HepG2 (cell line): Measurements from ENCODE around the gene SH2D3A. TPM values are rescaled to one million over a fixed set of nuclear protein-coding genes. Genes with fewer than 3 reads are reported as not detected.

Experiments
- AKAP8 ChIP-seq: sonication (generic); formaldehyde crosslinking; IDR thresholded peaks from 2 replicates; pipeline ENCODE4 v1.5.1; 2020; ENCODE audit warnings: mild to moderate bottlenecking, missing genetic modification reagents
- BRCA1 ChIP-seq: sonication (generic); formaldehyde crosslinking; IDR thresholded peaks from 2 replicates; pipeline ENCODE4 v1.4.0; 2020; ENCODE audit warnings: missing genetic modification reagents
- CREB1 ChIP-seq, 2 experiments: fragments of 450-650 bp in 1 of 2; IDR thresholded peaks; 2 replicates each; pipeline ENCODE4 v1.6.1; 2016 to 2017; ENCODE audit warnings: control low read depth in 1 of 2, mild to moderate bottlenecking in 1 of 2, missing compliant biosample characterization in 1 of 2, missing genetic modification characterization in 1 of 2
- CREM ChIP-seq, 2 experiments: sonication (generic) in 1 of 2; formaldehyde crosslinking in 1 of 2; IDR thresholded peaks; 2 replicates each; pipeline versions ENCODE4 v1.4.0 to v1.6.1; 2016 to 2020; ENCODE audit warnings: antibody characterized with exemption in 1 of 2, mild to moderate bottlenecking in 1 of 2, missing genetic modification reagents in 1 of 2
- FOXK1 ChIP-seq: sonication (generic); formaldehyde crosslinking; IDR thresholded peaks from 2 replicates; pipeline ENCODE4 v1.4.0; 2020; ENCODE audit warnings: low read depth, missing genetic modification reagents, borderline replicate concordance
- GATAD1 ChIP-seq: IDR thresholded peaks from 2 replicates; pipeline ENCODE4 v1.6.1; 2016; ENCODE audit warnings: missing genetic modification reagents, missing compliant biosample characterization
- HOXA3 ChIP-seq: sonication (generic); formaldehyde crosslinking; IDR thresholded peaks from 2 replicates; pipeline ENCODE4 v1.5.0; 2020; ENCODE audit warnings: missing genetic modification reagents
- KMT2B ChIP-seq: IDR thresholded peaks from 2 replicates; pipeline ENCODE4 v1.6.1; 2016; ENCODE audit warnings: missing genetic modification reagents, missing compliant biosample characterization
- MAZ ChIP-seq, 2 experiments: sonication (generic) in 1 of 2; formaldehyde crosslinking in 1 of 2; IDR thresholded peaks; 2 replicates each; pipeline versions ENCODE4 v1.5.0 to v1.6.1; 2012 to 2020; ENCODE audit warnings: low read depth in 2 of 2, mild to moderate bottlenecking in 2 of 2, borderline replicate concordance in 1 of 2, improper control_type of control experiment in 1 of 2, low read length in 1 of 2, missing genetic modification reagents in 1 of 2, moderate library complexity in 1 of 2
- MEIS1 ChIP-seq: sonication (generic); formaldehyde crosslinking; IDR thresholded peaks from 2 replicates; pipeline ENCODE4 v1.9.0; 2021; ENCODE audit warnings: mild to moderate bottlenecking, missing genetic modification reagents, moderate library complexity, borderline replicate concordance
- MTF2 ChIP-seq: sonication (generic); formaldehyde crosslinking; IDR thresholded peaks from 2 replicates; pipeline ENCODE4 v1.5.0; 2020; ENCODE audit warnings: missing genetic modification reagents, borderline replicate concordance
- RARG ChIP-seq: sonication (generic); formaldehyde crosslinking; IDR thresholded peaks from 2 replicates; pipeline ENCODE4 v1.4.0; 2020; ENCODE audit warnings: low read depth, mild to moderate bottlenecking, missing genetic modification reagents
- RFXANK ChIP-seq: IDR thresholded peaks from 2 replicates; pipeline ENCODE4 v1.6.1; 2016
- SNAI1 ChIP-seq: sonication (generic); formaldehyde crosslinking; IDR thresholded peaks from 2 replicates; pipeline ENCODE4 v1.5.0; 2020; ENCODE audit warnings: mild to moderate bottlenecking, missing genetic modification reagents, borderline replicate concordance
- TAF15 ChIP-seq: fragments of 200-400 bp; formaldehyde crosslinking; IDR thresholded peaks from one replicate; pipeline ENCODE4 v1.6.1; 2018; ENCODE audit warnings: mild to moderate bottlenecking, low read depth, low read length; ENCODE audit not compliant: poor library complexity, severe bottlenecking
- TEAD3 ChIP-seq: optimal IDR thresholded peaks from 2 replicates; pipeline ENCODE3; 2016; ENCODE audit warnings: borderline replicate concordance
- ZMYM3 ChIP-seq: sonication (generic); formaldehyde crosslinking; IDR thresholded peaks from 2 replicates; pipeline ENCODE4 v1.5.1; 2020; ENCODE audit warnings: mild to moderate bottlenecking, missing genetic modification reagents
- ZNF34 ChIP-seq: sonication (generic); formaldehyde crosslinking; IDR thresholded peaks from 2 replicates; pipeline ENCODE4 v1.4.0; 2020; ENCODE audit warnings: mild to moderate bottlenecking, missing genetic modification reagents, borderline replicate concordance
- ZNF614 ChIP-seq: IDR thresholded peaks from 2 replicates; pipeline ENCODE4 v1.6.1; 2018; ENCODE audit warnings: missing biosample characterization, missing genetic modification reagents, inconsistent platforms, borderline replicate concordance
- ZNF646 ChIP-seq: sonication (generic); formaldehyde crosslinking; IDR thresholded peaks from 2 replicates; pipeline ENCODE4 v1.9.0; 2021; ENCODE audit warnings: mild to moderate bottlenecking, missing genetic modification reagents
- ZNF746 ChIP-seq: sonication (generic); formaldehyde crosslinking; IDR thresholded peaks from 2 replicates; pipeline ENCODE4 v1.8.0; 2022; ENCODE audit warnings: mild to moderate bottlenecking, missing genetic modification reagents
- polyA plus RNA-seq, 8 experiments: library from polyadenylated mRNA; depleted of rRNA in 3 of 8; stranded (reverse) in 7 of 8; unstranded in 1 of 8; fragments of >200 nt; fragmentation: Illumina TruSeq in 4 of 8; extraction: Trizol in 4 of 8; gene quantifications; 2 replicates each; pipeline versions ENCODE4 v1.2.1 to v1.2.3, GENCODE V29; 2011 to 2016; ENCODE audit warnings: low read depth in 4 of 8, missing spikeins in 1 of 8, mixed read lengths in 1 of 8; ENCODE audit not compliant: insufficient read depth in 1 of 8
- total RNA-seq, 5 experiments: library from RNA; depleted of rRNA; stranded (reverse); fragments of >200 nt; fragmentation: Illumina TruSeq; extraction: Trizol; gene quantifications; 2 replicates each; pipeline ENCODE4 v1.2.3, GENCODE V29; 2016; ENCODE audit warnings: low read depth in 1 of 5

The SH2D3A gene
- total and polyA plus RNA-seq, 2 of the 13 experiments (the other 11 are each of a cell fraction or from before 2014, with no cell fraction given): 1.0 to 2.2 TPM

GRCh38 chr19:6723108-6723618 lies 44.1 kb downstream of the SH2D3A start (continued):
- TF ChIP-seq MEIS1 (no peak), TAF15 (no peak), ZNF614 (CRISPR knock-in tag) (peak; percentile 78; the same call in 1 of the 2 replicates), TEAD3 (peak; percentile 91), MAZ (IDR thresholded peaks at IDR 0.05; ENCODE audit: borderline replicate concordance, low read depth, low read length) (no peak), MAZ (CRISPR knock-in tag; IDR thresholded peaks at IDR 0.05; ENCODE audit: low read depth) (0 out of 2 replicates have a peak, but pooled peaks have one; percentile 46), ZNF34 (0 out of 2 replicates have a peak, but pooled peaks have one; percentile 25), AKAP8 (CRISPR knock-in tag) (0 out of 2 replicates have a peak, but pooled peaks have one; percentile 32), ZMYM3 (CRISPR knock-in tag) (peak; percentile 86; the same call in 1 of the 2 replicates), CREM (IDR thresholded peaks at IDR 0.05) (peak; percentile 71), CREM (CRISPR knock-in tag; IDR thresholded peaks at IDR 0.05) (no peak), ZNF646 (CRISPR knock-in tag) (no peak), SNAI1 (CRISPR knock-in tag) (peak; percentile 49; the same call in 1 of the 2 replicates), GATAD1 (CRISPR knock-in tag) (peak; percentile 41; the same call in 1 of the 2 replicates), KMT2B (peak; percentile 75), RARG (CRISPR knock-in tag) (no peak), ZNF746 (CRISPR knock-in tag) (peak; percentile 85; the same call in 1 of the 2 replicates), RFXANK (CRISPR knock-in tag) (0 out of 2 replicates have a peak, but pooled peaks have one; percentile 46), BRCA1 (no peak), MTF2 (CRISPR knock-in tag) (no peak), FOXK1 (CRISPR knock-in tag) (peak; percentile 74; the same call in 1 of the 2 replicates), HOXA3 (CRISPR knock-in tag) (peak; percentile 77), CREB1 (IDR thresholded peaks at IDR 0.05) (no peak), CREB1 (CRISPR knock-in tag; IDR thresholded peaks at IDR 0.05) (peak; percentile 63)
